HFFc6 (cell line): ENCODE data around the gene NAGS. TPM values are rescaled to one million over a fixed set of nuclear protein-coding genes. Genes with fewer than 3 reads are reported as not detected.
"Not testable (repeated sequence)": the region's sequence is repeated elsewhere in the genome, so short reads cannot be mapped to it uniquely, and the experiment has no call there.

ENCODE experiments used
- DNase-seq: peaks from one replicate; pipeline ENCODE4 v3.0.0-alpha.2; 2018
- H3K27ac Mint-ChIP-seq: 2 replicates; pipeline ENCODE4 v1.8.0; 2020; ENCODE audit warnings: mild to moderate bottlenecking, mixed read lengths
- H3K27me3 Mint-ChIP-seq: 2 replicates; pipeline ENCODE4 v1.8.0; 2021; ENCODE audit warnings: mild to moderate bottlenecking, moderate library complexity, mixed read lengths; ENCODE audit not compliant: insufficient read depth
- H3K36me3 Mint-ChIP-seq: 2 replicates; pipeline ENCODE4 v1.8.0; 2021; ENCODE audit warnings: low read depth, mixed read lengths
- H3K4me1 Mint-ChIP-seq: 2 replicates; pipeline ENCODE4 v1.8.0; 2020; ENCODE audit warnings: low read depth, mixed read lengths
- H3K4me3 Mint-ChIP-seq: 2 replicates; pipeline ENCODE4 v1.8.0; 2020; ENCODE audit warnings: mild to moderate bottlenecking, moderate library complexity, mixed read lengths
- H3K9me3 Mint-ChIP-seq: 2 replicates; pipeline ENCODE4 v1.8.0; 2020; ENCODE audit warnings: mild to moderate bottlenecking, mixed read lengths
- total RNA-seq, 6 experiments: library from RNA; stranded (reverse); fragmentation: NEBNext Ultra II Directional; extraction: Animal tissue kit (Norgen Biotek cat#: 25700); gene quantifications; 2 replicates in 1 of 6; 3 replicates in 5 of 6; pipeline ENCODE4 v1.2.3, GENCODE V29; 2021
- TF ChIP-seq, protein P1 (sequence below): fragments of 200-600 bp; sonication (generic); IDR thresholded peaks from 2 replicates; pipeline ENCODE4 v1.5.0; 2021; ENCODE audit warnings: antibody characterized with exemption, mild to moderate bottlenecking

Gene NAGS
- total RNA-seq, 6 experiments from 2014 or later, result 0.63 to 1.1 (median 0.91) TPM

DNA sequence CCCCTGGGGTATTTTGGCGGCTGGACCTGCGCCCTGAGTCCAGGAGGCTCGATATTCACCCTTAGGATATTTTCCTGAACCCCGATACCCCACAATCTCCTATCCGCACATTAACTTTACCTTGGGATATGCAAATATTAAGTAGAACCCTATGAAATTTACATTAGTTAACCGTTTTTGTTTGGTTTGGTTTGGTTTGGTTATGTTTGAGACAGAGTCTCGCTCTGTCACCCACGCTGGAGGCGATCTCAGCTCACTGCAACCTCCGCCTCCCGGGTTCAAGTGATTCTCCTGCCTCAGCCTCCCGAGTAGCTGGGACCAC, 9.3 kb upstream of the NAGS start:
- DNase-seq, result no peak
- Mint-ChIP-seq H3K36me3 (no peaks in the 10 kb centered on the region), H3K9me3 (no peaks in the 10 kb centered on the region), H3K27me3 (peaks cover 9% of the 10 kb centered on the region), H3K4me3 (no peak overlapping the region), H3K4me1 (peaks cover 13% of the 10 kb centered on the region), H3K27ac (no peak overlapping the region)
- TF ChIP-seq, protein P1, sequence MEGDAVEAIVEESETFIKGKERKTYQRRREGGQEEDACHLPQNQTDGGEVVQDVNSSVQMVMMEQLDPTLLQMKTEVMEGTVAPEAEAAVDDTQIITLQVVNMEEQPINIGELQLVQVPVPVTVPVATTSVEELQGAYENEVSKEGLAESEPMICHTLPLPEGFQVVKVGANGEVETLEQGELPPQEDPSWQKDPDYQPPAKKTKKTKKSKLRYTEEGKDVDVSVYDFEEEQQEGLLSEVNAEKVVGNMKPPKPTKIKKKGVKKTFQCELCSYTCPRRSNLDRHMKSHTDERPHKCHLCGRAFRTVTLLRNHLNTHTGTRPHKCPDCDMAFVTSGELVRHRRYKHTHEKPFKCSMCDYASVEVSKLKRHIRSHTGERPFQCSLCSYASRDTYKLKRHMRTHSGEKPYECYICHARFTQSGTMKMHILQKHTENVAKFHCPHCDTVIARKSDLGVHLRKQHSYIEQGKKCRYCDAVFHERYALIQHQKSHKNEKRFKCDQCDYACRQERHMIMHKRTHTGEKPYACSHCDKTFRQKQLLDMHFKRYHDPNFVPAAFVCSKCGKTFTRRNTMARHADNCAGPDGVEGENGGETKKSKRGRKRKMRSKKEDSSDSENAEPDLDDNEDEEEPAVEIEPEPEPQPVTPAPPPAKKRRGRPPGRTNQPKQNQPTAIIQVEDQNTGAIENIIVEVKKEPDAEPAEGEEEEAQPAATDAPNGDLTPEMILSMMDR, result no peak; the same call in none of the 2 replicates

DNA sequence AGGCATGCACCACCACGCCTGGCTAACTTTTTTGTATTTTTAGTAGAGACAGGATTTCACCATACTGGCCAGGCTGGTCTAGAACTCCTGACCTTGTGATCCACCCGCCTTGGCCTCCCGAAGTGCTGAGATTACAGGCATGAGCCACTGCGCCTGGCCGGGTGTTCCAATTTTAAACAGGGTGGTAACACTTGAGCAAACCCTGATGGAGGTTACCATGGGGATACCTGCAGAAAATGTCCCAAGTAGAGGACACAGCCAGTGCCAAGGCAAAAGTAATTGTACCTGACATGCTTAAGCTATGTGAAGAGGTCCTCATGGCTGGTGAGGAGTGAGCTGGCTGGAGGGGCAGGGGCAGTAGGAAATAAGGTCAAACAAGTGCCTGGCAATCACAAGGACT, 7.2 kb upstream of the NAGS start:
- H3K27me3 Mint-ChIP-seq, H3K4me3 Mint-ChIP-seq, H3K27ac Mint-ChIP-seq, DNase-seq, H3K36me3 Mint-ChIP-seq, H3K9me3 Mint-ChIP-seq: not testable (repeated sequence)
- peaks cover 33% of the 10 kb centered on the region for H3K4me1 Mint-ChIP-seq

DNA sequence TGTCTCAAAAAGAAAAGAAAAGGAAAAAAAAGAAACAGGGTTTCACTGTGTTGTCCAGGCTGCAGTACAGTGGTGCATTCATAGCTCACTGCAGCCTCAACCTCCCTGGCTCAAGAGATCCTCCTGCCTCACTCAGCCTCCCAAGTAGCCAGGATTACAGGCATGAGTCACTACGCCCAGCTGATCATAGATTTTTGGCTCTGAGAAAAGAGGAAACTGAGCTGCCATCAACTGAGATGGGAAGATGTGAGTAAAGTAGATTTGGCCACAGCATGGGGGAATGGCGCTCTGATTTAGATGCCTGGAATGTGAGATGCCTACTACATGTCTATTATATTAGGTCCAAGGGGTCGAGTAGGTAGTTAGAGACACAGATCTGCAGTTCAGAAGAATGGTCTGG, 5.9 kb upstream of the NAGS start:
- DNase-seq, result peak; percentile 24
- peaks cover 39% of the 10 kb centered on the region for H3K4me1 Mint-ChIP-seq

DNA sequence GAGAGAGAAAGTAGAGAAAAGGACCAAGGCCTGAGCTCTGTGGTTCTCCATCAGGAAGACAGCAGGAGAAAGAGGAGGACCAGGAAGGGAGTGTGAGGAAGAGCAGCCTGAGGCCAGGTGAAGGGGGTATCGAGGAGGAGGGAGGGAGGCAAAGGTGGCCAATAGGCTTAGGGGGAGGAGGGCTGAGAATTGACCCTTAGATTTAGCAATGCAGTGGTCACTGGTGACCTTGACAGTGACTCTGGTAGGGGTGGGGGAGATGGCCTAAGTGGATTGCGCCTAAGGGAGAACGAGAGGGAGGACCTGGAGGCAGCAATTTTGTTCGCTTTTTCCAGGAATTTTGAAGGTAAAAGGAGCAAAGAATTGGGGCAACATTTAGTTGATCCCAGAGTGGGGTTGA, 5.4 kb upstream of the NAGS start:
- DNase-seq, result no peak

More for the DNA sequence above, 5.9 kb upstream of the NAGS start:
- Mint-ChIP-seq H3K9me3 (no peaks in the 10 kb centered on the region), H3K27ac (peak overlapping the region; percentile 6), H3K27me3 (peaks cover 9% of the 10 kb centered on the region), H3K36me3 (no peaks in the 10 kb centered on the region), H3K4me3 (no peak overlapping the region)
- TF ChIP-seq, protein P1, result no peak

DNA sequence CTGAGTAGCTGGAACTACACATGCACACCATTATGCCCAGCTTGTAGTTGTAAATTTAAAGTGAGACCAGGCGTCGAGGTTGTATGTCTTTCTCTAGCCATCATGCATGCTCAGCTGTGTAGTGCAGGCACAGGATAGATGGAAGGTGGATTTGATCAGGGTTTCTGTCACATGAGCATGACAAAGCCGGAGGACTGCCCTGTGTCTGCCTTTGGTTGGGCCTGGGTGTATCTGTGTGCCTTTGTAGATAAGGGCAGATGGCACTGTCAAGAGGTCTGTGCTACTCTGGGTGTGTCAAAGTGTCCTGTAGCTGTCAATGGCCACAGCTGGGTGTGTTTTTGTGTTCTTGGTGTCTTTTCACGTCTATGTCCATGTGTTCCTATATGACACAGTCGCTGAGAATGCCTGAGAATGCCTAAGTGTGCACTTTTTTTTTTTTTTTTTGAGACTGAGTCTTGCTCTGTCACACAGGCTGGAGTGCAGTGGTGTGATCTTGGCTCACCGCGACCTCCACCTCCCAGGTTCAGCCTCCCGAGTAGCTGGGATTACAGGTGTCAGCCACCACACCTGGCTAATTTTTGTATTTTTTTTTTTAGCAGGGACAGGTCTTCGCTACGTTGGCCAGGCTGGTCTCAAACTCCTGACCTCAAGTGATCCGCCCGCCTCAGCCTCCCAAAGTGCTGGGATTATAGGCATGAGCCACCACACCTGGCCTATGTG, 4.1 kb upstream of the NAGS start:
- no peak overlapping the region for H3K4me3 Mint-ChIP-seq
- DNase-seq, result no peak
- no peaks in the 10 kb centered on the region for H3K9me3 Mint-ChIP-seq
- H3K4me1 Mint-ChIP-seq, result peaks cover 39% of the 10 kb centered on the region
- H3K27me3 Mint-ChIP-seq, result peaks cover 3% of the 10 kb centered on the region; the same call in 1 of the 2 replicates
- H3K36me3 Mint-ChIP-seq, result no peaks in the 10 kb centered on the region
- TF ChIP-seq, protein P1, result no peak
- no peak overlapping the region for H3K27ac Mint-ChIP-seq

More for the DNA sequence above, 5.4 kb upstream of the NAGS start:
- Mint-ChIP-seq H3K4me1 (peaks cover 39% of the 10 kb centered on the region), H3K4me3 (no peak overlapping the region), H3K36me3 (no peaks in the 10 kb centered on the region), H3K27me3 (peaks cover 9% of the 10 kb centered on the region), H3K9me3 (no peaks in the 10 kb centered on the region), H3K27ac (peak overlapping the region; percentile 6)
- TF ChIP-seq, protein P1, result no peak

DNA sequence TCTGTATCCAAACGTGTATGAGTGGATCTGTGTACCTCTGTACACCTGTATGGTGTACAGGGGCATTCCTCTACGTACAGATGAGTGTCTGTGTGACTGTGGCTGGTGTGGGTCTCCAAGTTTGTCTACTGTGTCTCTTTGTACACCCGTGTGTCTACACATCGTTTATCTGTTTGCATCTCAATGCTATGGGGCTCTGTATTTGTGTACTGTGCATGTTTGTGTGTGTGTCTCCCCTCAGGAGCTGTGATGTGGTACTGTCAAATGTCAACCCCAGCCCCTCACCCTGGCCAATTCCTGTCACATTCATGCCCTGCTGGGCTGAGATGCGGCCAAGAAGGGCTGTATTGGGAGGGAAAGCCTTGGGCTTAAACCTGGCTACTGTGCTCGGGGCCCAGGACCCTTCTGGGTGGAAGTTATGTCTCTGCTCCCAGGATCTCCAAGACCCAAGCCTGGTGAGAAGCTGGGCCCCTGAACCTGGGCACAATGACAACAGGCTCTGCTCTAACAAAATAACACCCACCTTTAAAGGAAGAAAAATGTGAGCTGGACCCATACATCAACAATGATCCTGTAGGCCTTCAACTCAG, 3.5 kb upstream of the NAGS start:
- TF ChIP-seq, protein P1, result no peak
- H3K4me1 Mint-ChIP-seq, result peaks cover 39% of the 10 kb centered on the region
- no peaks in the 10 kb centered on the region for H3K36me3 Mint-ChIP-seq
- H3K27me3 Mint-ChIP-seq, result peaks cover 2% of the 10 kb centered on the region; the same call in 1 of the 2 replicates
- no peaks in the 10 kb centered on the region for H3K9me3 Mint-ChIP-seq
- no peak for DNase-seq
- H3K4me3 Mint-ChIP-seq, result no peak overlapping the region
- H3K27ac Mint-ChIP-seq, result no peak overlapping the region
